HUES64 (cell line): ENCODE results near the gene TUBA4B.
A peak's percentile ranks its signal among the peaks of the same experiment; 100 is the strongest.

Experiments used
- H3K27ac ChIP-seq: 2 replicates; pipeline ENCODE4 v1.7.0; 2013; ENCODE audit warnings: low read depth, low read length, inconsistent platforms
- H3K27me3 ChIP-seq: 2 replicates; pipeline ENCODE4 v1.6.1; 2013; ENCODE audit warnings: mild to moderate bottlenecking, low read length; ENCODE audit not compliant: insufficient read depth
- H3K36me3 ChIP-seq: 2 replicates; pipeline ENCODE4 v1.6.1; 2013; ENCODE audit warnings: mild to moderate bottlenecking, low read length; ENCODE audit not compliant: insufficient read depth
- H3K4me1 ChIP-seq: 2 replicates; pipeline ENCODE4 v1.6.1; 2013; ENCODE audit warnings: mild to moderate bottlenecking, low read length, moderate library complexity; ENCODE audit not compliant: insufficient read depth
- H3K4me3 ChIP-seq: 2 replicates; pipeline ENCODE4 v1.5.1; 2013; ENCODE audit warnings: mild to moderate bottlenecking, low read length, moderate library complexity
- H3K9ac ChIP-seq: 2 replicates; pipeline ENCODE4 v1.6.1; 2013; ENCODE audit warnings: mild to moderate bottlenecking, low read depth, low read length
- H3K9me3 ChIP-seq: 2 replicates; pipeline ENCODE4 v1.6.1; 2013; ENCODE audit warnings: low read depth, low read length; ENCODE audit not compliant: insufficient read depth
- WGBS: fragments of 150-250, 120-280 bp; methylation state at CpG from one replicate; pipeline ENCODE4 v1.1.7; 2013; ENCODE audit warnings: missing lambda C conversion rate; 5-methylcytosine and 5-hydroxymethylcytosine counted together

TUBA4B gene

DNA sequence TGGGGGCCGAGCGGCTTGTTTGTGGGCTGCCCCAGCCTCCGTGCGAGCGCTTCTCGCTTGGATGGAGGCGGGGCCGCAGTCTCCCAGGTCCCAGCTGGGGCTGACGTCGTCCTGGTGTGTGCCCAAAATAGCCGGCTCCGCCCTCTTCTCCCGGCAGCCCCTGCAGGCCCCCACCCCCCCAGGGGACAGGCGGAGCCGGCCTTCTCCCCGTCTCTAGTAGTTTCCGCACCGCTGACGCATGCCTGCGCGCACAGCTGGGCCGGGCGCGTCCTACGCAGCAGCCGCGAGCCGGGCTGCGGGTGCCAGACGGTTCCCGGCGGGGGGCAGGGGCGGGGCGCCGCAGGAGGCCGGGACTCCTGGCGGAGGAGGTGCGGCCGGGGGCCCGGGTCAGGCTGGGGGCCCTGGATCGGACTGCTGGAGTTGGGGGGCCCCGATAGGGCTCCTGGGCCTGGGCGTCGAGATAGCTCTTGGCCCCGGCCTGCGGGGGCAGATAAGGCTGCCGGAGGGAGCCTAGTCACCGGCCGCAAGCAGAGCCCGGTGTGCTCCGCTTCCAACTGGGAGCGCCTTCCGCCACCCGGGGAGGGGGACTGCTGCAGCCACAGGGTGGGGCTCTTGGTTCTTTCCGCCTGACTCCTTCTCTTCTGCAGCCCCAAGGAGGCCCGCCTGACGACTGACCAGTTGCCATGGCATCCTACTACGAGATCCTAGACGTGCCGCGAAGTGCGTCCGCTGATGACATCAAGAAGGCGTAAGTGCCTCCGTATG, 26.3 kb downstream of the TUBA4B start, which contains the start of gene DNAJB2:
TSS of gene DNAJB2 (plus strand) at position 216 of the 765 bp plus-strand sequence. CDS start at position 684, 468 bp downstream.
- Histone ChIP-seq H3K9me3 (no peaks in the 10 kb centered on the region), H3K4me3 (peak within 1 kb of the TSS; percentile 62), H3K27ac (peak within 1 kb of the TSS; percentile 75; the same call in 1 of the 2 replicates), H3K36me3 (peaks cover 13% of the 10 kb centered on the region), H3K27me3 (no peaks in the 10 kb centered on the region), H3K4me1 (peaks cover 17% of the 10 kb centered on the region), H3K9ac (peak within 1 kb of the TSS; percentile 32)
- WGBS, result under 1% methylated on average over 65 of the region's 65 CpGs

DNA sequence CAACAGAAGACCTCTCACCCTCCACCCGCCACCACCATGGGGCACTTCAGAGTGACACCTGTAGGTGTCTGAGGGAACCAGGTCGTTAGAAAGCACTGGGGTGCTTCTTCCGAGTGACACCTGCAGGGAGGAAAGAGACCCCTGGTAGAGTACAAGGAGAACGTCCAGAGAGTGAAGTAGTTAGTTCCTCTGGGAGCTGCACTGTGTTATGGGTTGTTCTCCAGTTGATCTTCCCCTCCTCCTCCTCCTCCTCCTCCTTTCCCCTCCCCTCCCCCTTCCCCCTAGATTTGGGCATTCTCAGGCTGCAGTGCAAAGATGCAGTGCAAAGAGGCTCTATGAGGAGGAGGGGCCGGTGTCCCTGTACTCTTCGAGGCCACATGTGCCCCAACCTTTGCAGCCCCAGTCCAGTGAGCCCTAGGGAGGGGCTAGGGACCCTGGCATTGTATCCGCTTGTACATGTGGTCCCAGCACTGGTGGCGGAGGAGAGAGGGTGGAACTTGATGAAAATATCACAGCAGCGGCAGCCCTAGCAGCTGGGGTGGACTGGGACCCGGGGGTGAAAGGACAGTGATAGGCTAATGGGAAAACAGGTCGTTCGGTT, 27.0 kb downstream of the TUBA4B start:
- 45% methylated on average over 12 of the region's 12 CpGs for WGBS
- peaks cover 15% of the 10 kb centered on the region for H3K36me3 ChIP-seq
- peak overlapping the region; percentile 75; the same call in 1 of the 2 replicates for H3K27ac ChIP-seq
- peaks cover 15% of the 10 kb centered on the region for H3K4me1 ChIP-seq
- H3K4me3 ChIP-seq, result peak overlapping the region; percentile 62
- H3K27me3 ChIP-seq, result no peaks in the 10 kb centered on the region
- H3K9me3 ChIP-seq, result no peaks in the 10 kb centered on the region
- peak overlapping the region; percentile 32; the same call in 1 of the 2 replicates for H3K9ac ChIP-seq

DNA sequence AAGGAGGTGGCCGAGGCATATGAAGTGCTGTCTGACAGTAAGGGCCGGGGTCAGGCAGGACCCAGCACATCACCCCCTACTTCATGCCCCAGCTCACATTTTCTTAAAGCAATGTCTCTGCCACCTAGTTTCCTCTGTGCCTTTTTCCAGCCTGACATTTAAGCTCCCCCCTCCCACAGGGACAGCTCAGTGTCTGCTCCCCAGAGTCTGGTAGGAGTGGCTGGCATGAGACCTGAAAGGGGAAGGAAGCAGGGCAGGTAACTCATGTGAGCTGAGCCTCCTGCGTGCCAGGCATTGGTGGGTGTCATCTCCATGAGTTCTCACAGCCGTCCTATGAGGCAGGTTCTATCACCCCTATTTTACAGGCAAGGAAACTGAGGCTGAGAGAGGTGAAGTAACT, 27.6 kb downstream of the TUBA4B start:
- no peaks in the 10 kb centered on the region for H3K27me3 ChIP-seq
- WGBS, result 91% methylated on average over 4 of the region's 4 CpGs
- no peaks in the 10 kb centered on the region for H3K9me3 ChIP-seq
- H3K4me3 ChIP-seq, result no peak overlapping the region
- H3K27ac ChIP-seq, result no peak overlapping the region
- H3K9ac ChIP-seq, result no peak overlapping the region
- H3K4me1 ChIP-seq, result peaks cover 15% of the 10 kb centered on the region
- peaks cover 15% of the 10 kb centered on the region for H3K36me3 ChIP-seq

DNA sequence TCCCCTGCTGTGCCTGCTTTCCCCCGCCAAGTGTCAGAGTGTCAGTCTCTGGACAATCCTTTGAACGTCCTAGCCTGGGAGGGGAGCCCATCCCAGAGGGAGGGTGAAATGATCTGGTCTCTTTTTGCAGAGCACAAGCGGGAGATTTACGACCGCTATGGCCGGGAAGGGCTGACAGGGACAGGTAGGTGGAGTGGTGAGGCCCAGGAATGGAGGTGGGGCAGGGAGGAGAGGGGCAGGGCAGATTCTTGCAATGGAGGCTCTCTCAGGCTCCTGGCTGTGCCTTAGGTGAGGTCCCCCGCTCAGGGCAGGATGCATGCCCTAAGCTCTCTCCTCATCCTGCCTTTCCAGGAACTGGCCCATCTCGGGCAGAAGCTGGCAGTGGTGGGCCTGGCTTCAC, 28.5 kb downstream of the TUBA4B start:
- Histone ChIP-seq H3K4me3 (no peak overlapping the region), H3K9ac (no peak overlapping the region), H3K27ac (no peak overlapping the region), H3K4me1 (peaks cover 19% of the 10 kb centered on the region), H3K9me3 (no peaks in the 10 kb centered on the region), H3K27me3 (no peaks in the 10 kb centered on the region), H3K36me3 (peaks cover 15% of the 10 kb centered on the region)
- 71% methylated on average over 8 of the region's 8 CpGs for WGBS

DNA sequence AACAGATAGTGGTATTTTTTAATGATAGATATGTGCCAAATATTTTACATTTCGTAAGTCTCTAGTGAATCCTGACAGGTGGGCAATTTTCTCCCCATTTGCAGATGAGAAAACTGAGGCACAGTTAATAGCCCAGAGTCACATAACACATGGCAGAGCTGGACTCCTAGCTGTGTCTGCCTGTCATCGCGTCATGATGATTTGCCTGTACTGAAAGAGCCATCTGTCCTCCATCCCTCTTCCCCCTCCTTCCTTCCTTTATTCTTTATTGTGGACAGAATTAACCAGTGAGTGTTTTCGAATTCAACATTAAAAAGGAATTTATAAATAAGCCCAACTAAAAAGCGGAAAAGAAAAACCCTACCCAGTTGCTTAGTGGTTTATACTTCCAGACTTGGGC, 29.3 kb downstream of the TUBA4B start:
- Histone ChIP-seq H3K9me3 (no peaks in the 10 kb centered on the region), H3K4me3 (no peak overlapping the region), H3K27me3 (no peaks in the 10 kb centered on the region), H3K4me1 (peaks cover 16% of the 10 kb centered on the region), H3K27ac (no peak overlapping the region), H3K9ac (no peak overlapping the region), H3K36me3 (peaks cover 15% of the 10 kb centered on the region)
- 96% methylated on average over 5 of the region's 5 CpGs for WGBS

DNA sequence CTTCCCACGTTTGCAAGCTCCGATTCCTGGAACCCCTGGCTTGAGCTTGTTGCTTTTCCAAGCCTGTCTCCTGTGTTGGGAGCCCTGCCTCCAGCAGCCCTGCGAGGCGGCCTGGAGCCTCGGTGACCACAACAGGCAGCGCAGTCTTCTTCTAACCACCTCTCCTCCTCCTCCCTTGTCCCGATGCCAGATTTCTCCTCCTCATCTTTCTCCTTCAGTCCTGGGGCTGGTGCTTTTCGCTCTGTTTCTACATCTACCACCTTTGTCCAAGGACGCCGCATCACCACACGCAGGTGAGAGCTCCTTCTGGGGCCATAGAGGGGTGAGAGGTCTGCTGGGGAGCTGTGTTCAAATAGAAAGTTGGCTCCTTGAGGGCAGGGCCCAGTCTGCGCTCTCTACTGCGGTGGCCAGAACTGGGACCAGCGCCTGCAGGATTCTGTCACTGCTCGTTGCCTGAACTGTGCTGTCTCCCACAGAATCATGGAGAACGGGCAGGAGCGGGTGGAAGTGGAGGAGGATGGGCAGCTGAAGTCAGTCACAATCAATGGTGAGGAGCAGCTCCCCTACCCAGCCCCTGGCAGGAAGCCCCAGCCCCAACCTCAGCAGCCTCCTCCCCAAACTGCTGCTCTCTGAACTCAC, 30.0 kb downstream of the TUBA4B start:
- Histone ChIP-seq H3K27me3 (no peaks in the 10 kb centered on the region), H3K4me3 (no peak overlapping the region), H3K9ac (no peak overlapping the region), H3K36me3 (peaks cover 15% of the 10 kb centered on the region), H3K9me3 (no peaks in the 10 kb centered on the region), H3K4me1 (peaks cover 12% of the 10 kb centered on the region), H3K27ac (no peak overlapping the region)
- WGBS, result 93% methylated on average over 17 of the region's 17 CpGs

DNA sequence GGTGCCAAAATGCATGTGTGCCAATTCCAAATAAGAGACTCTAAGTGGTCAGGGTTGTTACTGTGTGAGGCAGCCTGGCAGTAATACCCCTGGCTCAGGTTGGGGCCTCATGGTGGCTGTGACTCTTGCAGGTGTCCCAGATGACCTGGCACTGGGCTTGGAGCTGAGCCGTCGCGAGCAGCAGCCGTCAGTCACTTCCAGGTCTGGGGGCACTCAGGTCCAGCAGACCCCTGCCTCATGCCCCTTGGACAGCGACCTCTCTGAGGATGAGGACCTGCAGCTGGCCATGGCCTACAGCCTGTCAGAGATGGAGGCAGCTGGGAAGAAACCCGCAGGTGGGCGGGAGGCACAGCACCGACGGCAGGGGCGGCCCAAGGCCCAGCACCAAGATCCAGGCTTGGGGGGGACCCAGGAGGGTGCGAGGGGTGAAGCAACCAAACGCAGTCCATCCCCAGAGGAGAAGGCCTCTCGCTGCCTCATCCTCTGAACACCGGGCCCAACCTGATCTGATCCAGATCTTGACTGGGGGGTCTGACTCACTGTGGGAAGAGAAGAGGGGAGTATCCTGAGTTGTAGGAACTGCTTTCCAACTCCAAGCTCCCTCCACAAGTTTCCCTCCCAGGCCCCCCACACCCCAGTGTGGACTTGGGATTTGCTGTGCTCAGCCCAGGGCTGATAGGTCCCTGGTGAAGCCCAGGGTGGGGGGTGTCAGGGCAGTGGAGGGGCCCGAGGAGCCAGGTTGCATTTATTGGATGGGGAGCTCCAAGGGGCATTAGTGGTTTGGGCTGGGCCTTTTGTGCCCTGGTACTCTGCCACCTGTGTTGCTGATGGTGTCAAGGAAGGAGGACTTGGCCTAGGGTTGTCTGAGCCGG, 31.7 kb downstream of the TUBA4B start:
- Histone ChIP-seq H3K27ac (no peak overlapping the region), H3K36me3 (peaks cover 15% of the 10 kb centered on the region), H3K9me3 (no peaks in the 10 kb centered on the region), H3K4me3 (no peak overlapping the region), H3K27me3 (no peaks in the 10 kb centered on the region), H3K9ac (no peak overlapping the region), H3K4me1 (peaks cover 5% of the 10 kb centered on the region; the same call in 1 of the 2 replicates)
- WGBS, result 94% methylated on average over 16 of the region's 16 CpGs

DNA sequence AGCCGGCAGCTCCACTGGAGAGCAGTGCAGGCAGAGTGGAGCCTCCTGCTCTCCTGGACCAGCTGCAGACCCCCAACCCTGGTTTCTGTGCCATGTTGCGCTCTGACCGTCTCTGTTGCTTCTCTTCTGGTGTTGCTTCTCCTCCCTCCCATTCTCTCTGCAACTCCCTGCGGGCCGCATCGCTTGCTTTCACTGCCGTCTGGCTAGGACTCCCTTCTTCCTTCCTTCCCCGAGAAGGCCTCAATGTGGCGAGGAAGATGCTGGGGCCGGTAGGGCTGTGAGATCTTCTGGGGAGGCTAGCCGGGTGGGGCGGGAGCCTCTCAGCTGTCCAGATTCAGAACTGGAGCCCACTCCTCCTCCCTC, 32.3 kb downstream of the TUBA4B start:
- no peaks in the 10 kb centered on the region for H3K27me3 ChIP-seq
- H3K4me1 ChIP-seq, result peaks cover 5% of the 10 kb centered on the region; the same call in 1 of the 2 replicates
- H3K9ac ChIP-seq, result no peak overlapping the region
- H3K4me3 ChIP-seq, result no peak overlapping the region
- no peaks in the 10 kb centered on the region for H3K9me3 ChIP-seq
- no peak overlapping the region for H3K27ac ChIP-seq
- WGBS, result 95% methylated on average over 12 of the region's 12 CpGs
- H3K36me3 ChIP-seq, result peaks cover 15% of the 10 kb centered on the region

DNA sequence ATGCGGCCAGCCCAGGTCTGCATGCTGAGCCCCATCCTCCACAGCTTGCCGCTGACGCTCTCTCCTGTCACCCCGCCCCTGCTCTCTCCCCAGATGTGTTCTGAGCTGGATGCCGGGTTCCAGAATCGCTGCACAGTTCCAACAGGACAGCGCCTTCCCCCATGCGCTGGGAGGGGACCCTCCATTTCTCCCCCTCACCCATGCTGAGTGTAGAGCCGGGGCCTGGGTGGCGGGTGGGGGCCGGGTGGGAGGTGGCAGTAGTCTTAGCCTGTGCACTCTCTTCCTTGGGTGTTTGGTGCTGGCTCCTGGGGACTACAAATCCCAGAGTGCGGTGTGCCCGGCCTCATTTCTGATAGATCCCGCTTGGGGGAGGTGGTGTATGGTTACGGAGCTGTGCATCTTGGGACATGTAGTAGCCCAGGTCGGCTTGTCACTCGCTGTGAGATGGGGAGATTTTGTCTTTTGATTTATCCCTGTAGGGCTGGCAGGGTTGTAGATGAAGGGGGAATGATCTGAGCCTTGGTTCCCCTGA, 32.9 kb downstream of the TUBA4B start:
- Histone ChIP-seq H3K9me3 (no peaks in the 10 kb centered on the region), H3K4me1 (peaks cover 5% of the 10 kb centered on the region; the same call in 1 of the 2 replicates), H3K4me3 (no peak overlapping the region), H3K36me3 (peaks cover 14% of the 10 kb centered on the region), H3K27ac (no peak overlapping the region), H3K9ac (no peak overlapping the region), H3K27me3 (no peaks in the 10 kb centered on the region)
- WGBS, result 74% methylated on average over 13 of the region's 17 CpGs

DNA sequence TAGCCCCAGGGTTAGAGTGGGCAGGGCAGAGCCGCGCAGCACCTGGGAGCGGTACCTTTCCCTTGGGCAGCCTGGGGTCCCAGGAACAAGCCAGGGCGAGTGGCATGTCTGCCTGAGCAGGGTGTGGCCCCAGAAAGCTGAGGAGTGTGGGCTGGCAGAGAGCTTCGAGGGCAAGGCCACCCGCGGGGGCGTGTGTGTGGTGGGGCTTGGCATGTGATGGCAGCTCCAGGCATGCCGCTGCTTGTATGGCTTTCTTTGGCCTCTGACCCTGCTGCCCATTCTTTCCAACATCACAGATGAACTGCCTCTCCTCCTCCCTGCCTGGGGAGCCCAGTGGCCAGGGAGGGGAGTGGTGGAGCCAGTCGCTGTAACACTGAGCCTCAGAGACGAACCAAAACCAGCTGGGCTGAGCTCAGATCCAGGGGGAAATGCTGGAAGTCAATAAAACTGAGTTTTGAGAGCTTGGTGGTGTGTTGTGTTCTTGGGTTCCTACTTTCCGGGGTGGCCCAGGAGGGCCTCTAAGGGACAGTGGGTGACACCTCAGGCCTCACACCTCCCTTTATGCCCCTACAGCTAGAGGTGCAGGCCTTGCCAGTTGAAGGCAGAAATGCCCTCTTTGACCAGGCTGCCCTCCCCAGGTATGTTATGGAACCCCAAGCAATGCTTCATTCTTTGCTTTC, 33.5 kb downstream of the TUBA4B start:
- H3K9me3 ChIP-seq, result no peaks in the 10 kb centered on the region
- H3K9ac ChIP-seq, result no peak overlapping the region
- peaks cover 5% of the 10 kb centered on the region; the same call in 1 of the 2 replicates for H3K4me1 ChIP-seq
- no peaks in the 10 kb centered on the region for H3K27me3 ChIP-seq
- peaks cover 11% of the 10 kb centered on the region for H3K36me3 ChIP-seq
- no peak overlapping the region for H3K27ac ChIP-seq
- 92% methylated on average over 12 of the region's 12 CpGs for WGBS
- H3K4me3 ChIP-seq, result no peak overlapping the region
